ENCODE results near the gene CADM2. TPM values are rescaled to one million over a fixed set of nuclear protein-coding genes. Genes with fewer than 3 reads are reported as not detected.

CADM2 gene
- total and polyA plus RNA-seq, 2 experiments from 2014 or later, result 13.3 to 47.5 TPM

DNA sequence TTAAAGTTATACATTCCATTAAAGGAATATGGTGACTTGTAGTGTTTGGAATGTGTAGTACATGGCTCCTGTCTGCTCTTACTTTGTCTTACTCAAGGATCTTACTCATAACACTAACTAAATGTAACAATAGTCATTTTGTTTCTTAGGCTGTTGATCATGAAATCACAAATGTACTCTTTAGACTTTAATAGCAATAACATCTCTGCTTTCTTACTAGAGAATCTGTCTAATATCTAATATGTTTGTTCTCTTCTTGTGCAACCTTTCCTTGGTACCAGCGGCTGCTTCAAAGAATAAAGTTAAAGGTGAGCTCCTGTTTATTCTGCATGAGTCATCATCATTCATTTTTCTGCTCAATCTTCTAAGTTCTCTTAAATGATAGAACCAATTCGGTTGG lies 767.5 kb downstream of the CADM2 start:
- Mint-ChIP-seq H3K27ac (no peak overlapping the region), H3K27me3 (ENCODE audit: insufficient read depth, low read depth, poor library complexity) (no peaks in the 10 kb centered on the region), H3K4me1 (no peaks in the 10 kb centered on the region), H3K9me3 (peaks cover 20% of the 10 kb centered on the region), H3K36me3 (ENCODE audit: low read depth) (peaks cover 14% of the 10 kb centered on the region; the same call in 2 of the 3 replicates), H3K4me3 (no peak overlapping the region)
- H3F3A ChIP-seq (replicated peaks; ENCODE audit: low read depth), result no peaks in the 10 kb centered on the region
- H3K4me1 ChIP-seq (ENCODE audit: insufficient read depth), result no peaks in the 10 kb centered on the region
- no peak for DNase-seq (ENCODE audit: low spot score)
- no peaks in the 10 kb centered on the region for H4K20me1 ChIP-seq (replicated peaks; ENCODE audit: insufficient read depth)
- no peaks in the 10 kb centered on the region for H3K79me2 ChIP-seq (replicated peaks; ENCODE audit: insufficient read depth)
- no peaks in the 10 kb centered on the region for H3K36me3 ChIP-seq (ENCODE audit: insufficient read depth)
- H3K27ac ChIP-seq (ENCODE audit: low read depth), result no peak overlapping the region
- no peaks in the 10 kb centered on the region for H3K27me3 ChIP-seq (ENCODE audit: insufficient read depth)
- H2AFZ ChIP-seq, result no peak overlapping the region
- ATAC-seq, result no peak
- H3K4me3 ChIP-seq, result no peak overlapping the region
- TF ChIP-seq ZNF114 (CRISPR knock-in tag; IDR thresholded peaks at IDR 0.05), result no peak
- TF ChIP-seq, protein P1, sequence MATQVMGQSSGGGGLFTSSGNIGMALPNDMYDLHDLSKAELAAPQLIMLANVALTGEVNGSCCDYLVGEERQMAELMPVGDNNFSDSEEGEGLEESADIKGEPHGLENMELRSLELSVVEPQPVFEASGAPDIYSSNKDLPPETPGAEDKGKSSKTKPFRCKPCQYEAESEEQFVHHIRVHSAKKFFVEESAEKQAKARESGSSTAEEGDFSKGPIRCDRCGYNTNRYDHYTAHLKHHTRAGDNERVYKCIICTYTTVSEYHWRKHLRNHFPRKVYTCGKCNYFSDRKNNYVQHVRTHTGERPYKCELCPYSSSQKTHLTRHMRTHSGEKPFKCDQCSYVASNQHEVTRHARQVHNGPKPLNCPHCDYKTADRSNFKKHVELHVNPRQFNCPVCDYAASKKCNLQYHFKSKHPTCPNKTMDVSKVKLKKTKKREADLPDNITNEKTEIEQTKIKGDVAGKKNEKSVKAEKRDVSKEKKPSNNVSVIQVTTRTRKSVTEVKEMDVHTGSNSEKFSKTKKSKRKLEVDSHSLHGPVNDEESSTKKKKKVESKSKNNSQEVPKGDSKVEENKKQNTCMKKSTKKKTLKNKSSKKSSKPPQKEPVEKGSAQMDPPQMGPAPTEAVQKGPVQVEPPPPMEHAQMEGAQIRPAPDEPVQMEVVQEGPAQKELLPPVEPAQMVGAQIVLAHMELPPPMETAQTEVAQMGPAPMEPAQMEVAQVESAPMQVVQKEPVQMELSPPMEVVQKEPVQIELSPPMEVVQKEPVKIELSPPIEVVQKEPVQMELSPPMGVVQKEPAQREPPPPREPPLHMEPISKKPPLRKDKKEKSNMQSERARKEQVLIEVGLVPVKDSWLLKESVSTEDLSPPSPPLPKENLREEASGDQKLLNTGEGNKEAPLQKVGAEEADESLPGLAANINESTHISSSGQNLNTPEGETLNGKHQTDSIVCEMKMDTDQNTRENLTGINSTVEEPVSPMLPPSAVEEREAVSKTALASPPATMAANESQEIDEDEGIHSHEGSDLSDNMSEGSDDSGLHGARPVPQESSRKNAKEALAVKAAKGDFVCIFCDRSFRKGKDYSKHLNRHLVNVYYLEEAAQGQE (IDR thresholded peaks at IDR 0.05; ENCODE audit: unreplicated experiment), result no peak
- no peak for TF ChIP-seq ZNF331 (CRISPR knock-in tag; IDR thresholded peaks at IDR 0.05; ENCODE audit: low read depth)
- TF ChIP-seq, protein P2, sequence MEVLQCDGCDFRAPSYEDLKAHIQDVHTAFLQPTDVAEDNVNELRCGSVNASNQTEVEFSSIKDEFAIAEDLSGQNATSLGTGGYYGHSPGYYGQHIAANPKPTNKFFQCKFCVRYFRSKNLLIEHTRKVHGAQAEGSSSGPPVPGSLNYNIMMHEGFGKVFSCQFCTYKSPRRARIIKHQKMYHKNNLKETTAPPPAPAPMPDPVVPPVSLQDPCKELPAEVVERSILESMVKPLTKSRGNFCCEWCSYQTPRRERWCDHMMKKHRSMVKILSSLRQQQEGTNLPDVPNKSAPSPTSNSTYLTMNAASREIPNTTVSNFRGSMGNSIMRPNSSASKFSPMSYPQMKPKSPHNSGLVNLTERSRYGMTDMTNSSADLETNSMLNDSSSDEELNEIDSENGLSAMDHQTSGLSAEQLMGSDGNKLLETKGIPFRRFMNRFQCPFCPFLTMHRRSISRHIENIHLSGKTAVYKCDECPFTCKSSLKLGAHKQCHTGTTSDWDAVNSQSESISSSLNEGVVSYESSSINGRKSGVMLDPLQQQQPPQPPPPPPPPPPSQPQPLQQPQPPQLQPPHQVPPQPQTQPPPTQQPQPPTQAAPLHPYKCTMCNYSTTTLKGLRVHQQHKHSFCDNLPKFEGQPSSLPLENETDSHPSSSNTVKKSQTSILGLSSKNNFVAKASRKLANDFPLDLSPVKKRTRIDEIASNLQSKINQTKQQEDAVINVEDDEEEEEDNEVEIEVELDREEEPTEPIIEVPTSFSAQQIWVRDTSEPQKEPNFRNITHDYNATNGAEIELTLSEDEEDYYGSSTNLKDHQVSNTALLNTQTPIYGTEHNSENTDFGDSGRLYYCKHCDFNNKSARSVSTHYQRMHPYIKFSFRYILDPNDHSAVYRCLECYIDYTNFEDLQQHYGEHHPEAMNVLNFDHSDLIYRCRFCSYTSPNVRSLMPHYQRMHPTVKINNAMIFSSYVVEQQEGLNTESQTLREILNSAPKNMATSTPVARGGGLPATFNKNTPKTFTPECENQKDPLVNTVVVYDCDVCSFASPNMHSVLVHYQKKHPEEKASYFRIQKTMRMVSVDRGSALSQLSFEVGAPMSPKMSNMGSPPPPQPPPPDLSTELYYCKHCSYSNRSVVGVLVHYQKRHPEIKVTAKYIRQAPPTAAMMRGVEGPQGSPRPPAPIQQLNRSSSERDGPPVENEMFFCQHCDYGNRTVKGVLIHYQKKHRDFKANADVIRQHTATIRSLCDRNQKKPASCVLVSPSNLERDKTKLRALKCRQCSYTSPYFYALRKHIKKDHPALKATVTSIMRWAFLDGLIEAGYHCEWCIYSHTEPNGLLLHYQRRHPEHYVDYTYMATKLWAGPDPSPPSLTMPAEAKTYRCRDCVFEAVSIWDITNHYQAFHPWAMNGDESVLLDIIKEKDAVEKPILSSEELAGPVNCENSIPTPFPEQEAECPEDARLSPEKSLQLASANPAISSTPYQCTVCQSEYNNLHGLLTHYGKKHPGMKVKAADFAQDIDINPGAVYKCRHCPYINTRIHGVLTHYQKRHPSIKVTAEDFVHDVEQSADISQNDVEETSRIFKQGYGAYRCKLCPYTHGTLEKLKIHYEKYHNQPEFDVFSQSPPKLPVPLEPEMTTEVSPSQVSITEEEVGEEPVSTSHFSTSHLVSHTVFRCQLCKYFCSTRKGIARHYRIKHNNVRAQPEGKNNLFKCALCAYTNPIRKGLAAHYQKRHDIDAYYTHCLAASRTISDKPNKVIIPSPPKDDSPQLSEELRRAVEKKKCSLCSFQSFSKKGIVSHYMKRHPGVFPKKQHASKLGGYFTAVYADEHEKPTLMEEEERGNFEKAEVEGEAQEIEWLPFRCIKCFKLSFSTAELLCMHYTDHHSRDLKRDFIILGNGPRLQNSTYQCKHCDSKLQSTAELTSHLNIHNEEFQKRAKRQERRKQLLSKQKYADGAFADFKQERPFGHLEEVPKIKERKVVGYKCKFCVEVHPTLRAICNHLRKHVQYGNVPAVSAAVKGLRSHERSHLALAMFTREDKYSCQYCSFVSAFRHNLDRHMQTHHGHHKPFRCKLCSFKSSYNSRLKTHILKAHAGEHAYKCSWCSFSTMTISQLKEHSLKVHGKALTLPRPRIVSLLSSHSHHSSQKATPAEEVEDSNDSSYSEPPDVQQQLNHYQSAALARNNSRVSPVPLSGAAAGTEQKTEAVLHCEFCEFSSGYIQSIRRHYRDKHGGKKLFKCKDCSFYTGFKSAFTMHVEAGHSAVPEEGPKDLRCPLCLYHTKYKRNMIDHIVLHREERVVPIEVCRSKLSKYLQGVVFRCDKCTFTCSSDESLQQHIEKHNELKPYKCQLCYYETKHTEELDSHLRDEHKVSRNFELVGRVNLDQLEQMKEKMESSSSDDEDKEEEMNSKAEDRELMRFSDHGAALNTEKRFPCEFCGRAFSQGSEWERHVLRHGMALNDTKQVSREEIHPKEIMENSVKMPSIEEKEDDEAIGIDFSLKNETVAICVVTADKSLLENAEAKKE (CRISPR knock-in tag; IDR thresholded peaks at IDR 0.05), result no peak
- no peak for TF ChIP-seq CREB1 (CRISPR knock-in tag; IDR thresholded peaks at IDR 0.05; ENCODE audit: low read depth)
- TF ChIP-seq POLR2AphosphoS5 (IDR thresholded peaks at IDR 0.05; ENCODE audit: low read depth), result no peak
- TF ChIP-seq STAT1 (IDR thresholded peaks at IDR 0.05; ENCODE audit: unreplicated experiment), result no peak
- no peak for TF ChIP-seq JUNB (IDR thresholded peaks at IDR 0.05; ENCODE audit: unreplicated experiment)
- TF ChIP-seq, protein P3, sequence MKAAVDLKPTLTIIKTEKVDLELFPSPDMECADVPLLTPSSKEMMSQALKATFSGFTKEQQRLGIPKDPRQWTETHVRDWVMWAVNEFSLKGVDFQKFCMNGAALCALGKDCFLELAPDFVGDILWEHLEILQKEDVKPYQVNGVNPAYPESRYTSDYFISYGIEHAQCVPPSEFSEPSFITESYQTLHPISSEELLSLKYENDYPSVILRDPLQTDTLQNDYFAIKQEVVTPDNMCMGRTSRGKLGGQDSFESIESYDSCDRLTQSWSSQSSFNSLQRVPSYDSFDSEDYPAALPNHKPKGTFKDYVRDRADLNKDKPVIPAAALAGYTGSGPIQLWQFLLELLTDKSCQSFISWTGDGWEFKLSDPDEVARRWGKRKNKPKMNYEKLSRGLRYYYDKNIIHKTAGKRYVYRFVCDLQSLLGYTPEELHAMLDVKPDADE (IDR thresholded peaks at IDR 0.05), result no peak
- TF ChIP-seq NANOG (IDR thresholded peaks at IDR 0.05; ENCODE audit: borderline replicate concordance), result no peak
- TF ChIP-seq, protein P4, sequence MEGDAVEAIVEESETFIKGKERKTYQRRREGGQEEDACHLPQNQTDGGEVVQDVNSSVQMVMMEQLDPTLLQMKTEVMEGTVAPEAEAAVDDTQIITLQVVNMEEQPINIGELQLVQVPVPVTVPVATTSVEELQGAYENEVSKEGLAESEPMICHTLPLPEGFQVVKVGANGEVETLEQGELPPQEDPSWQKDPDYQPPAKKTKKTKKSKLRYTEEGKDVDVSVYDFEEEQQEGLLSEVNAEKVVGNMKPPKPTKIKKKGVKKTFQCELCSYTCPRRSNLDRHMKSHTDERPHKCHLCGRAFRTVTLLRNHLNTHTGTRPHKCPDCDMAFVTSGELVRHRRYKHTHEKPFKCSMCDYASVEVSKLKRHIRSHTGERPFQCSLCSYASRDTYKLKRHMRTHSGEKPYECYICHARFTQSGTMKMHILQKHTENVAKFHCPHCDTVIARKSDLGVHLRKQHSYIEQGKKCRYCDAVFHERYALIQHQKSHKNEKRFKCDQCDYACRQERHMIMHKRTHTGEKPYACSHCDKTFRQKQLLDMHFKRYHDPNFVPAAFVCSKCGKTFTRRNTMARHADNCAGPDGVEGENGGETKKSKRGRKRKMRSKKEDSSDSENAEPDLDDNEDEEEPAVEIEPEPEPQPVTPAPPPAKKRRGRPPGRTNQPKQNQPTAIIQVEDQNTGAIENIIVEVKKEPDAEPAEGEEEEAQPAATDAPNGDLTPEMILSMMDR (conservative IDR thresholded peaks at IDR 0.05; ENCODE audit: low read depth in 2 of 2), result no peak
- TF ChIP-seq EZH2 (IDR thresholded peaks at IDR 0.05; ENCODE audit: low read depth, unreplicated experiment), result no peak
- TF ChIP-seq EZH2phosphoT487 (IDR thresholded peaks at IDR 0.05; ENCODE audit: unreplicated experiment), result no peak
- H3K4me2 ChIP-seq, result no peak overlapping the region
- H3K9me2 ChIP-seq (ENCODE audit: insufficient read depth), result no peaks in the 10 kb centered on the region
